Measurements from ENCODE around the gene RAPGEF1. TPM values are rescaled to one million over a fixed set of nuclear protein-coding genes. Genes with fewer than 3 reads are reported as not detected.

RAPGEF1 gene
- total and polyA plus RNA-seq, 2 donors (not counting 1 experiment from before 2014, with no cell fraction given), result 33.3 to 42.8 TPM

- Histone ChIP-seq H3K36me3 (ENCODE audit: control insufficient read depth, insufficient read depth, low read length) (peaks cover 15% of the 10 kb centered on the region), H3K4me3 (replicated peaks in 1 of 4; ENCODE audit: control extremely low read depth in 1 of 4, insufficient read depth in 1 of 4, low read depth in 3 of 4, low read length in 4 of 4) (peak overlapping the region; percentile 66 to 80 (median 76)), H3K4me1 (ENCODE audit: control insufficient read depth, extremely low read depth, insufficient read depth, low read length) (peaks cover 2% of the 10 kb centered on the region), H2AFZ (ENCODE audit: low read length) (peak overlapping the region; percentile 51), H3K27ac (ENCODE audit: insufficient read depth, low read length) (peak overlapping the region; percentile 59), H3K27me3 (ENCODE audit: control insufficient read depth, insufficient read depth, low read length) (no peaks in the 10 kb centered on the region), H3K9ac (ENCODE audit: insufficient read depth, low read length) (peak overlapping the region; percentile 80), H3K79me2 (ENCODE audit: control insufficient read depth, insufficient read depth, low read length) (peaks cover 12% of the 10 kb centered on the region), H3K9me3 (ENCODE audit: control insufficient read depth, insufficient read depth, low read depth, low read length) (no peaks in the 10 kb centered on the region), H3K4me2 (ENCODE audit: extremely low read depth, insufficient read depth, low read length) (peak overlapping the region; percentile 95), H4K20me1 (ENCODE audit: control insufficient read depth, extremely low read depth, insufficient read depth, low read length) (no peaks in the 10 kb centered on the region)
- peak in 1 of 2 donors; percentile 18 for DNase-seq (ENCODE audit: low read depth in 2 of 2)
- TF ChIP-seq EZH2 (IDR thresholded peaks at IDR 0.05; ENCODE audit: low read length, missing control alignments) (no peak), CTCF (conservative IDR thresholded peaks at IDR 0.05 in 1 of 2, IDR thresholded peaks at IDR 0.05 in 1 of 2; ENCODE audit: low read depth in 1 of 2, low read length in 2 of 2) (no peak)
These were observed 209.3 kb downstream of the RAPGEF1 start for GRCh38 chr9:131530546-131530919.

GRCh38 chr9:131529597-131530545 is 210.0 kb downstream of the RAPGEF1 start:
- no peak for DNase-seq (ENCODE audit: low read depth in 2 of 2)
- TF ChIP-seq CTCF (conservative IDR thresholded peaks at IDR 0.05 in 1 of 2, IDR thresholded peaks at IDR 0.05 in 1 of 2; ENCODE audit: low read depth in 1 of 2, low read length in 2 of 2) (no peak), EZH2 (IDR thresholded peaks at IDR 0.05; ENCODE audit: low read length, missing control alignments) (no peak)
- peaks cover 12% of the 10 kb centered on the region for H3K79me2 ChIP-seq (ENCODE audit: control insufficient read depth, insufficient read depth, low read length)

GRCh38 chr9:131528886-131529505 is 210.9 kb downstream of the RAPGEF1 start:
- no peak overlapping the region for H3K27ac ChIP-seq (ENCODE audit: insufficient read depth, low read length)
- H3K9me3 ChIP-seq (ENCODE audit: control insufficient read depth, insufficient read depth, low read depth, low read length), result no peaks in the 10 kb centered on the region
- no peak overlapping the region for H3K9ac ChIP-seq (ENCODE audit: insufficient read depth, low read length)
- H3K4me2 ChIP-seq (ENCODE audit: extremely low read depth, insufficient read depth, low read length), result no peak overlapping the region
- DNase-seq (ENCODE audit: low read depth in 2 of 2), result no peak
- H3K36me3 ChIP-seq (ENCODE audit: control insufficient read depth, insufficient read depth, low read length), result peaks cover 24% of the 10 kb centered on the region
- no peak overlapping the region for H2AFZ ChIP-seq (ENCODE audit: low read length)
- H3K79me2 ChIP-seq (ENCODE audit: control insufficient read depth, insufficient read depth, low read length), result peaks cover 12% of the 10 kb centered on the region
- H3K4me1 ChIP-seq (ENCODE audit: control insufficient read depth, extremely low read depth, insufficient read depth, low read length), result peaks cover 2% of the 10 kb centered on the region
- TF ChIP-seq CTCF (conservative IDR thresholded peaks at IDR 0.05 in 1 of 2, IDR thresholded peaks at IDR 0.05 in 1 of 2; ENCODE audit: low read depth in 1 of 2, low read length in 2 of 2) (no peak), EZH2 (IDR thresholded peaks at IDR 0.05; ENCODE audit: low read length, missing control alignments) (no peak)
- H3K27me3 ChIP-seq (ENCODE audit: control insufficient read depth, insufficient read depth, low read length), result no peaks in the 10 kb centered on the region
- no peak overlapping the region for H3K4me3 ChIP-seq (replicated peaks in 1 of 4; ENCODE audit: control extremely low read depth in 1 of 4, insufficient read depth in 1 of 4, low read depth in 3 of 4, low read length in 4 of 4)
- no peaks in the 10 kb centered on the region for H4K20me1 ChIP-seq (ENCODE audit: control insufficient read depth, extremely low read depth, insufficient read depth, low read length)

More at GRCh38 chr9:131529597-131530545, 210.0 kb downstream of the RAPGEF1 start:
- Histone ChIP-seq H3K9ac (ENCODE audit: insufficient read depth, low read length) (peak overlapping the region; percentile 80), H3K36me3 (ENCODE audit: control insufficient read depth, insufficient read depth, low read length) (peaks cover 18% of the 10 kb centered on the region), H4K20me1 (ENCODE audit: control insufficient read depth, extremely low read depth, insufficient read depth, low read length) (no peaks in the 10 kb centered on the region), H3K4me3 (replicated peaks in 1 of 4; ENCODE audit: control extremely low read depth in 1 of 4, insufficient read depth in 1 of 4, low read depth in 3 of 4, low read length in 4 of 4) (peak overlapping the region; percentile 66 to 80 (median 76)), H3K4me2 (ENCODE audit: extremely low read depth, insufficient read depth, low read length) (peak overlapping the region; percentile 95), H3K9me3 (ENCODE audit: control insufficient read depth, insufficient read depth, low read depth, low read length) (no peaks in the 10 kb centered on the region), H3K4me1 (ENCODE audit: control insufficient read depth, extremely low read depth, insufficient read depth, low read length) (peaks cover 2% of the 10 kb centered on the region), H3K27me3 (ENCODE audit: control insufficient read depth, insufficient read depth, low read length) (no peaks in the 10 kb centered on the region), H3K27ac (ENCODE audit: insufficient read depth, low read length) (peak overlapping the region; percentile 59), H2AFZ (ENCODE audit: low read length) (peak overlapping the region; percentile 51)

Data from fibroblast of lung (primary cell).